Activated naive CD4-positive, alpha-beta T cell treated with Interleukin-2 at 50 U/mL for 16 hours (primary cell): ENCODE measurements around the gene ITPKC.
A peak's percentile ranks its signal among the peaks of the same experiment; 100 is the strongest.
"Not testable (repeated sequence)": the region's sequence is repeated elsewhere in the genome, so short reads cannot be mapped to it uniquely, and the experiment has no call there.

Source experiments
- DNase-seq: peaks from one replicate; pipeline ENCODE4 v3.0.0-alpha.2; 2020

ITPKC gene

DNA sequence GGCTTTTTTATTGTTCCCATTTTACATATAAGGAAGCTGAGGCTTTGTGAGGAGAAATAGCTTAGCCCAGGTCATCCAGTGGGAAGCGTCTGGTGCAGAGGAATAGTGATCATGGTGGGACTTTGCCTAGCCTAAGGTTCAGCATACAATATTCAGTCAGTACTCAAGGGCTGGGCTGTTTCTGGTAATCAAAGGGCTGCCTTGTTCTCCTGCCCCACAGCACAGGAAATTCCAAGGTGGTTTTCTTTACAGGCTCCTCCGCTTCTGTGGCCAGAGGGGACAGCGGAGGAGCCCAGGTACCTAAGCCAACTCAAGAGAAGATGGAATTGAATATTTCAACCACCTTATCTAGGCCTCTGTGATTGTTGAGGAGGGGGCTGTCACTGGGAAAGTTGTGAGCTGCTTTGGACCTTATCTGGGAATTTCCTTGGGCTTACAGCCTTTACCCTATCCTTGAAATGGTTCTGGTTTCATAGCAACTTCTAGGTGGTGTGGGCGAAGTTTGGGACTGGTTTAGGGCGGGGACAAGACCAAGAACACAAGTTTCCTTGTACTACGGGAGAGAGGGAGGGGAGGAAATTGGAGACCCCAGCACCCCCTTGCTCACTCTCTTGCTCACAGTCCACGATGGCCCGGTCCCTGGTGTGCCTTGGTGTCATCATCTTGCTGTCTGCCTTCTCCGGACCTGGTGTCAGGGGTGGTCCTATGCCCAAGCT is 58.2 kb downstream of the ITPKC start, which contains the start of gene MIA:
Gene MIA (plus strand): TSS at position 606 of the 716 bp plus-strand sequence. CDS start 22 bp downstream, at position 628.
- no peak for DNase-seq

DNA sequence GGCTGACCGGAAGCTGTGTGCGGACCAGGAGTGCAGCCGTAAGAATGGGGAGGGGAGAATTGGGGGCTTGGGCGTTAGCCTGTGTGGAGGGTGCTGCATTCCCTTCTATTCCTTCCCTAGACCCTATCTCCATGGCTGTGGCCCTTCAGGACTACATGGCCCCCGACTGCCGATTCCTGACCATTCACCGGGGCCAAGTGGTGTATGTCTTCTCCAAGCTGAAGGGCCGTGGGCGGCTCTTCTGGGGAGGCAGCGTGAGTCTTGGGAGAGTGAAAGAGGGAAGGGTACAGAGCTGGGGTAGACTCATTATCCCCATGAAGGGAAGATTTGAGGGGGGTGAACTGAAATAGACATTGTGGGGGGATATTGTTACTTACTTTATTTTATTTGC is 58.7 kb downstream of the ITPKC start:
- DNase-seq = no peak

DNA sequence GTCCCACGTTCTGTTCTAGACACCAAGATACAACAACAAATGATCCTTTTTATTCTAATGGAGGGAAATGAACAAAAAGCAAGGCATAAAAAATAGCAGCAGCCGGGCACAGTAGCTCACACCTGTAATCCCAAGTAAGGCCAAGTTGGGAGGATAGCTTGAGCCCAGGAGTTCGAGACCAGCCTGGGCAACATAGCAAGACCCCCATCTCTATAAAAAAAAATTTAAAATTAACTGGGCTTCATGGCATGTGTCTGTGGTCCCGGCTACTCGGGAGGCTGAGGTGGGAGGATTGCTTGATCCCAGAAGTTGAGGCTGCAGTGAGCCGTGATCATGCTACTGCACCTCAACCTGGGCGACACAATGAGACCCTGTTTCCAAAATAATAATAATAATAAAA is 59.5 kb downstream of the ITPKC start:
- DNase-seq = no peak

DNA sequence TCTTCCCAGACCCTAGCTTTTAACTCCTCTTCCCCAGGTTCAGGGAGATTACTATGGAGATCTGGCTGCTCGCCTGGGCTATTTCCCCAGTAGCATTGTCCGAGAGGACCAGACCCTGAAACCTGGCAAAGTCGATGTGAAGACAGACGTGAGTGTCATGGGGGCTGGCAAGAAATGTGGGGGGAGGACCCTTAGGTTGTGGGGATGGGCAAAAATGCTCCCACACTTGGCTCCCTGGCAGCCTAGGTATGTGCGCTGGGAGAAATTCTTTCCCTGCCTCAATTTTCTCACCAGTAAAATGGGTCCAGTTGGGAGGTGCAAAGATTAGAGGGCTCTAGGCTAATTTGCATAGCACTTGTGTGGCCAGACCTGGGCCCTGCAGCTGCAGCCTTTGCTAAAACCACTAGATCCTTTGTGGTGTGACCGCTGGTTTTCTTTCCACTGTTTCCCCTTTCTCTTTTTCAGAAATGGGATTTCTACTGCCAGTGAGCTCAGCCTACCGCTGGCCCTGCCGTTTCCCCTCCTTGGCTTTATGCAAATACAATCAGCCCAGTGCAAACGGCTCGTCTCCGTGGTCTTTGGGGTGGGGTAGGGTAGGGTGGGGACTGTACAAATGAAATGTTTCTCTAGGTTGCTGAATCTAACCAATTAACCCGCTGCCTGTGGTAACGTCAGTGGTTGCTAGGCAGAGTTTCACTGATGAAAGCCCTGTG is 60.2 kb downstream of the ITPKC start:
- peak; percentile 88 for DNase-seq

DNA sequence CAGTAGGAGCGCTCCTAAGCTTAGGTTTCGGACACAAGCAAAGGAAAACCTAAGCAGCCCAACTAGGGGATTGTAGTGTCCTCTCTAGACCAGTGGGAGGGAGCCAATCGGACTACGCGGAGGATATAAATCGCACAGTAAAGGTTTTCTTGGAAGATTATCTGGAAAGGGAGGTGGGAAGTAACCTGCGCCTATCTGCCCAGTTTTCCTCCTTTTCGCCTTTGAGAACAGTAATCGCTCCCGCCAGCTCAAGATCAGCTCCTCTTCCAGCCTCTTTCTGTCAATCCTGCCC is 60.7 kb downstream of the ITPKC start:
- no peak for DNase-seq

DNA sequence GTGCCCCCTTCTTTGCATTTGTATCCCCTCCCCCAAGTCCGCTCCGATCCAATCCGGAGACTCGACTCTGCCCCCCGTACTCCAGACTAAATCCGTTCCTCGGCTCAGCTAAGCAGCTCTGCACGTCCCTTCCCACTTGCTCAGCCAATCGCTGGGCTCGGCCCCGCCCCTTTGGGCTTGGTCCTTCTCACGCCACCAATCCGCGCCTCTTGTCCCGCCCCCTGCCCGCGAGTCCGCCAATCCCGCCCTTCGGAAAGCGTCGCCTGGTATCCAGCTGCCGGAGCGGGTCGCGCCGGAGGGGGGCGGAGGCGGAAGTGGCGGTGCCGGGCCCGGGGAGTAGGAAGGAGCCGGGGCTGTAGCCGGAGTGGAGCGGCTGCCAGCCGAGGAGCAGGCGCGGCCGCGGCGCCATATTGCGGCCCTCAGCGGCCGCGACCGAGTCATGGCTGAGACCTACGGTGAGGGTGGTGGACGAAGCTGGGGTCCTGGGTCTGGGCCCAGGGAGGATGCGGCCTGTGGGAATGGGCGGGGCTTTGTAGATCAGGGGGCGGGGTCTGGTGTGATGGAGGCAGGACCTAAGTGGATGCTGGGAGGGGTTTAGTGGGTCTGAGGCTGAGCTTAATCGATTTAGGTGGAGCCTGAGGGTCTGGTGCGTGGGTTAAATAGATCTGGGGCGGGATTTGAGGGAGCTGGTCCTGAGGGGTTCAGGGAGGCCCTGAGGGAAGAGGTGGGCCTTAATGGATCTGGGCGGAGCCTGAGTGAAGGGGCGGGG is 61.2 kb downstream of the ITPKC start, which contains the start of gene RAB4B:
Gene RAB4B (plus strand): TSS at position 311 of the 769 bp plus-strand sequence. CDS start 129 bp downstream, at position 440.
- peak; percentile 100 for DNase-seq

DNA sequence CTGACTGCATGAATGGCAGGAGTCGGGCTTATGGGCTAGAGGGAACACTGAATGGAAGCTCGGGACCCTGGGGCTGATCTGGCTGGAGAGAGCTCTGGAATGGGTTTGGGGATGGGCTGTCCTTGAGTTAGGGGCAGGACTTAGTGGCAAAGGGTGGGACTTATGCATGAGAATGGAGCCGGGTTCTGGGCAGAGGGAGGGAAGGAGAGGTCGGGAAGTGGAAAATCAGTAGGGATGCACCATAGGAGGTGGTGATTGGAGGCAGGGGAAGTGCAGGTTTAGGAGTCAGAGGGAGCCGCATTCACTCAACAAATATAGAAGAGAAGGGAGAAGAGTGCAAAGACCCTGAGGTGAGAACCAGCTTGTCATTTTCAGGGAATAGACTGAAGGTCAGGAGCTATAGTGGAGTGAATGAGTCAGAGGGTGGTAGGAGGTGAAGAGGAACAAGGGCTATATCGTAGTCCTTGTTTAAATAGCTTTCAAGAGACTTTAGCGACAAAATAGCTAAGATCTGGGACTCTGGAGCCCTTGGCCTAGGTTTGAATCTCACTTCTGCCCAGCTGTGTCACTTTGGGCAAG is 61.9 kb downstream of the ITPKC start:
- no peak for DNase-seq

DNA sequence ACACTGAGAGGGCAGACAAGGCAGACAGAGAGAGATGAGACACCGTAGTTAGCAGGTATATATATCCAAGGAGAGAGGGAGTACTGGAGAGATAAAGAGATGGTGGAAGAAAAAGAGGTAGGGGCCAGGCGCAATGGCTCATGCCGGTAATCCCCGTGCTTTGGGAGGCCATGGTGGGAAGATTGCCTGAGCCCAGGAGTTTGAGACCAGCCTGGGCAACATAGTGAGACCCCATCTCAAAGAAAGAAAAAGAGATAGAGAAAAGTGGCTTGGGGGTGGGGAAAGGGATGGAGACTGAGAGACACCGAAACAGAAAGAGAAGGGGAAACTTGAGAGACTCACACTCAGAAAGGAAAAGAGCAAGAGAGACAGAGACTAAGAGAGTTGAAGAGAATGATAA is 63.7 kb downstream of the ITPKC start:
- DNase-seq = no peak

DNA sequence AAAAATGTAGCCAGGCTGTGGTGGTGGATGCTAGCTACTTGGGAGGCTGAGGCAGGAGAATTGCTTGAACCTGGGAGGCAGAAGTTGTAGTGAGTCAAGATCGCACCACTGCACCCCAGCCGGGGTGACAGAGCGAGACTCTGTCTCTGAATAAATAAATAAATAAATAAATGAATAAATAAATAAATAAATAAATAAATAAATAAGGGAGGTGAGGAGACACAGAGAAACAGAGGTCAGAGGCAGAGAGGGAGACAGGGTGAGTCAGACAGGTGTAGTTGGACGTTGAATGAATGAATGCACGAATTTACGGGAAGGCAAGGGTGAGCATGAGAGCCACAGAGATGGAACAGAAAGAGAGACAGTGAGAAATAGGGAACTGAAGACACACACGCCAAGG is 64.2 kb downstream of the ITPKC start:
- DNase-seq = no peak

DNA sequence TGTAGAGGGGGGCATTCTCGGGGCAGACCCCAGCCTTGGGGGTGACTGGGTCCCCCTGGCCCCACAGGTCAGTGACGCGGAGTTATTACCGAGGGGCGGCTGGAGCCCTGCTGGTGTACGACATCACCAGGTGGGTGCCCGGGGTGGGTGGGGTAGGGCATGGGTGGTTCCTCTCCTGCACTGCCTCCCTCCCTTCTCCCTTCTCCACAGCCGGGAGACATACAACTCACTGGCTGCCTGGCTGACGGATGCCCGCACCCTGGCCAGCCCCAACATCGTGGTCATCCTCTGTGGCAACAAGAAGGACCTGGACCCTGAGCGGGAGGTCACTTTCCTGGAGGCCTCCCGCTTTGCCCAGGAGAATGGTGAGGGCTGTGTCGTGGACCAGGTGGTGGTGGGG is 66.8 kb downstream of the ITPKC start:
- DNase-seq = no peak

DNA sequence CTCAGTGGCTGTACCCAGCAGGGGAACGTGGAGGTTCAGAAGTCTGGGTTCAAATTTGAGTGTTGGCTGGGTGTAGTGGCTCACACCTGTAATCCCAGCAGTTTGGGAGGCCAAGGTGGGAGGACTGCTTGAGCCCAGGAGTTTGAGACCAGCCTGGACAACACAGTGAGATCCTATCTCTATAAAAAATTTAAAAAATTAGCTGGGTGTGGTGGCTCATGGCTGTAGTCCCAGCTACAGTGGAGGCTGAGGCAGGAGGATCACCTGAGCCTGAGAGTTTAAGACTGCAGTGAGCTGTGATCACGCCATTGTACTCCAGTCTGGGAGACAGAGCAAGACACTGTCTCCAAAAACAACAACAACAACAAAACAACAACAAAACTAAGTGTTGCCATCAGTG is 67.2 kb downstream of the ITPKC start:
- DNase-seq = not testable (repeated sequence)

DNA sequence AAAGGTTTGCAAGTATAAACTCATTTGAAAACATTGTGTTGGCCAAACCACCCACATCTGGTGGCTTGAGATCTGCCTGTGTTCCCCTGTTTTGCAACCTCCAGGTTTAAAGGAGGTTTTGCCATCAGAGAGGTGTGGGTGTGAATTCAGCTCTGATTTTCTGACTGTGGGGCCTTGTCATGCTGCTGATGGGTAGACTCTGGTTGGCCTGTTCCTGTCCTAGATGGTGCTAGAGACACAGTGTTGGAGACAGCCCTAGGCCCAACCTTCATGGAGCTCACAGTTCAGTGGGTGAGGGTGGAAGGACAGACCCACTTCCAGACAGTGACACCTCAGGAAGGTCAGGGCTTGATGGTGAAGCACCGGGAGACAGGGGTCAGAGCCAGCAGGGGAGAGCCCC is 68.6 kb downstream of the ITPKC start:
- no peak for DNase-seq

DNA sequence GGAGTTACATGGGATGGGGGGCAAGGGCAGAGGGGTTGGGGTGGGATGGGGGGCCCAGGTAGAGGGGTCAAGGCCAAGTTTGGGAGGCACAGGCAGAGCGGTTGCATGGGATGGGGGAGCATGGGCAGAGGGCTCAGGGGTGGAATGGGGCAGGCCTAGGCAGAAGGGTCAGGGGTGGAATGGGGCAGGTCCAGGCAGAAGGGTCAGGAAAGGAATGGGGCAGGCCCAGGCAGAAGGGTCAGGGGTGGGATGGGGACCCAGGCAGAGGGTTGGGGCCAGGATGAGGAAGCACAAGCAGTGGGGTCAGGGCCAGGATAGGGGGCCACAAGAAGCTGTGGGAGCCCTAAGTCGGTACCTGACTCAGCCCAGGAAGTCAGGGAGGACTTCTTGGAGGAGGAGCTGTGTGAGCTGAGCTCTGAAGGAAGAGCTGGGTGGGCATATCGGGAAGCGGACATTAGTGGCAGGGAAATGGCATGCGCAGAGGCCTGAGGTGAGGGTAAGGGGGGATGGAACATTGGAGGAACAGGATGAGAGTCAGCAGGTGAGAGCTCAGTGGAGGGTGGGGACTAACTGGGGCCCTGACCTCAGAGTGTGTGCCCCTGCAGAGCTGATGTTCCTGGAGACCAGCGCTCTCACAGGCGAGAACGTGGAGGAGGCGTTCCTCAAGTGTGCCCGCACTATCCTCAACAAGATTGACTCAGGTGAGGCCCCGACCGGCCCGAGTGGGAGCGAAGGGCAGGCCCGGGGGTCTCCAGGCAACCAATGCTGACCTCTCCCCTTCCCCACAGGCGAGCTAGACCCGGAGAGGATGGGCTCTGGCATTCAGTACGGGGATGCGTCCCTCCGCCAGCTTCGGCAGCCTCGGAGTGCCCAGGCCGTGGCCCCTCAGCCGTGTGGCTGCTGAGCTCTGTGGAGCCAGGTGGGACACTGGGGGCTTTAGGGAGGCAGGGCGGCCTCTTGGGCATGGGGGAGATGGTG is 69.4 kb downstream of the ITPKC start:
- no peak for DNase-seq
